Measurements from ENCODE around the gene KRTAP6-3.

DNA sequence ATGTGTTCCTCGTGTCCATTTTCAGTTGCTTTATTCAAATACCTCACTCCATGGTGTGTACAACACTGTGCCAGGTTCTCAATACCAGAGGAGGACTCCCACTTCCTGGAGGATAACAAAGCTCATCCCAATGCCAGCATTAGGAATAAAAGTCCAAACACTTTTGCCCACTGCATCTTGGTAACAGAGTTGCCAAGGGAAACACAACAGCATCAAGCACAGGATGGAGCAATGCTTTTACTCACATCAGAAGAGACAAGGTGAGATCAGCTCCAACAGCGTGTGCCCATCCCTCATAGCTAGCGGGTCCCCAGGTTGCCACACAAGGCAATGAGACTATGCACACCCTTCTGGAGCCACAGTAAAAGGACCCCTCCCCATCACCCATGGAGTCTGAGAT lies 31.1 kb downstream of the KRTAP6-3 start:
- TF ChIP-seq CTCF (IDR thresholded peaks at IDR 0.05) (no peak), POLR2AphosphoS5 (IDR thresholded peaks at IDR 0.05) (no peak), POLR2A (IDR thresholded peaks at IDR 0.05) (no peak)
